Measurements from ENCODE around the gene TRPC4AP.
"Not testable (repeated sequence)": the region's sequence is repeated elsewhere in the genome, so short reads cannot be mapped to it uniquely, and the experiment has no call there.

Gene TRPC4AP

GRCh38 chr20:35115606-35116005, 23.0 kb upstream of the TRPC4AP start:
- Histone ChIP-seq H2AFZ (ENCODE audit: low read length) (no peak overlapping the region), H3K4me3 (ENCODE audit: low read length) (no peak overlapping the region)

GRCh38 chr20:35112276-35112675, 19.7 kb upstream of the TRPC4AP start:
- not testable (repeated sequence) for H2AFZ ChIP-seq (ENCODE audit: low read length); H3K9me3 ChIP-seq (replicated peaks; ENCODE audit: insufficient read depth, low read length)

More at GRCh38 chr20:35115606-35116005, 23.0 kb upstream of the TRPC4AP start:
- Histone ChIP-seq H3K4me2 (ENCODE audit: low read depth, low read length) (no peak overlapping the region), H3K9ac (ENCODE audit: low read length) (no peak overlapping the region), H3K4me1 (ENCODE audit: low read length) (no peaks in the 10 kb centered on the region), H3K27me3 (replicated peaks; ENCODE audit: insufficient read depth, low read length) (no peaks in the 10 kb centered on the region), H3K36me3 (replicated peaks; ENCODE audit: insufficient read depth, low read length) (no peaks in the 10 kb centered on the region), H3F3A (ENCODE audit: insufficient read depth, low read length) (no peaks in the 10 kb centered on the region), H3K9me3 (replicated peaks; ENCODE audit: insufficient read depth, low read length) (no peaks in the 10 kb centered on the region), H3K9me2 (replicated peaks; ENCODE audit: insufficient read depth, low read length) (no peaks in the 10 kb centered on the region), H3K79me2 (ENCODE audit: low read length) (no peaks in the 10 kb centered on the region), H4K20me1 (ENCODE audit: insufficient read depth, low read length) (no peaks in the 10 kb centered on the region), H3K27ac (ENCODE audit: low read length) (no peak overlapping the region)
- no peak for DNase-seq
- TF ChIP-seq EZH2 (optimal IDR thresholded peaks at IDR 0.05; ENCODE audit: low read depth, low read length): no peak
- TF ChIP-seq CTCF (IDR thresholded peaks at IDR 0.05; ENCODE audit: low read length): no peak
- TF ChIP-seq EZH2phosphoT487 (IDR thresholded peaks at IDR 0.05; ENCODE audit: low read length): no peak

GRCh38 chr20:35111141-35111888, 18.7 kb upstream of the TRPC4AP start:
- no peak overlapping the region for H3K9ac ChIP-seq (ENCODE audit: low read length)
- no peak overlapping the region for H3K4me3 ChIP-seq (ENCODE audit: low read length)
- H3K4me2 ChIP-seq (ENCODE audit: low read depth, low read length): no peak overlapping the region
- H3K79me2 ChIP-seq (ENCODE audit: low read length): no peaks in the 10 kb centered on the region
- H3K27me3 ChIP-seq (replicated peaks; ENCODE audit: insufficient read depth, low read length): no peaks in the 10 kb centered on the region
- H2AFZ ChIP-seq (ENCODE audit: low read length): no peak overlapping the region
- no peaks in the 10 kb centered on the region for H3K9me2 ChIP-seq (replicated peaks; ENCODE audit: insufficient read depth, low read length)
- H4K20me1 ChIP-seq (ENCODE audit: insufficient read depth, low read length): no peaks in the 10 kb centered on the region
- H3K27ac ChIP-seq (ENCODE audit: low read length): no peak overlapping the region
- no peaks in the 10 kb centered on the region for H3K9me3 ChIP-seq (replicated peaks; ENCODE audit: insufficient read depth, low read length)
- no peaks in the 10 kb centered on the region for H3K36me3 ChIP-seq (replicated peaks; ENCODE audit: insufficient read depth, low read length)
- H3F3A ChIP-seq (ENCODE audit: insufficient read depth, low read length): no peaks in the 10 kb centered on the region
- DNase-seq: no peak
- no peak for TF ChIP-seq EZH2 (optimal IDR thresholded peaks at IDR 0.05; ENCODE audit: low read depth, low read length)
- TF ChIP-seq EZH2phosphoT487 (IDR thresholded peaks at IDR 0.05; ENCODE audit: low read length): no peak
- no peak for TF ChIP-seq CTCF (IDR thresholded peaks at IDR 0.05; ENCODE audit: low read length)
- no peaks in the 10 kb centered on the region for H3K4me1 ChIP-seq (ENCODE audit: low read length)

More at GRCh38 chr20:35112276-35112675, 19.7 kb upstream of the TRPC4AP start:
- H3K36me3 ChIP-seq (replicated peaks; ENCODE audit: insufficient read depth, low read length); H3F3A ChIP-seq (ENCODE audit: insufficient read depth, low read length); H3K9ac ChIP-seq (ENCODE audit: low read length); H4K20me1 ChIP-seq (ENCODE audit: insufficient read depth, low read length); H3K27me3 ChIP-seq (replicated peaks; ENCODE audit: insufficient read depth, low read length); H3K4me2 ChIP-seq (ENCODE audit: low read depth, low read length); H3K4me3 ChIP-seq (ENCODE audit: low read length); H3K79me2 ChIP-seq (ENCODE audit: low read length); H3K4me1 ChIP-seq (ENCODE audit: low read length); DNase-seq; H3K27ac ChIP-seq (ENCODE audit: low read length); H3K9me2 ChIP-seq (replicated peaks; ENCODE audit: insufficient read depth, low read length): not testable (repeated sequence)

- no peak for TF ChIP-seq EZH2phosphoT487 (IDR thresholded peaks at IDR 0.05; ENCODE audit: low read length)
- Histone ChIP-seq H3K4me1 (ENCODE audit: low read length) (no peaks in the 10 kb centered on the region), H3K27me3 (replicated peaks; ENCODE audit: insufficient read depth, low read length) (no peaks in the 10 kb centered on the region), H2AFZ (ENCODE audit: low read length) (no peak overlapping the region), H3K9me2 (replicated peaks; ENCODE audit: insufficient read depth, low read length) (no peaks in the 10 kb centered on the region), H3K79me2 (ENCODE audit: low read length) (no peaks in the 10 kb centered on the region), H3K36me3 (replicated peaks; ENCODE audit: insufficient read depth, low read length) (no peaks in the 10 kb centered on the region), H3K27ac (ENCODE audit: low read length) (no peak overlapping the region), H3F3A (ENCODE audit: insufficient read depth, low read length) (no peaks in the 10 kb centered on the region), H3K4me3 (ENCODE audit: low read length) (no peak overlapping the region), H4K20me1 (ENCODE audit: insufficient read depth, low read length) (no peaks in the 10 kb centered on the region), H3K9ac (ENCODE audit: low read length) (no peak overlapping the region), H3K4me2 (ENCODE audit: low read depth, low read length) (no peak overlapping the region), H3K9me3 (replicated peaks; ENCODE audit: insufficient read depth, low read length) (no peaks in the 10 kb centered on the region)
- DNase-seq: no peak
Observed at GRCh38 chr20:35108921-35109320, 16.3 kb upstream of the TRPC4AP start.
